GM18526 (cell line): ENCODE data around the gene RAB39B.

ENCODE experiments used
- POLR2A ChIP-seq: IDR thresholded peaks from 3 replicates; pipeline ENCODE4 v1.6.1; 2011; ENCODE audit not compliant: insufficient read length; ENCODE audit errors: extremely low read depth

RAB39B gene

GRCh38 chrX:155216940-155217440 lies 47.3 kb downstream of the RAB39B start:
- TF ChIP-seq POLR2A = no peak

- no peak for TF ChIP-seq POLR2A
Observed at GRCh38 chrX:155216179-155216939, 47.9 kb downstream of the RAB39B start, which contains the start of gene VBP1. VBP1 (plus strand) TSS chrX:155216460; CDS start chrX:155216483, 23 bp downstream.

GRCh38 chrX:155215443-155216178 lies 48.7 kb downstream of the RAB39B start:
- no peak for TF ChIP-seq POLR2A

GRCh38 chrX:155213731-155214130 lies 50.6 kb downstream of the RAB39B start:
- no peak for TF ChIP-seq POLR2A

GRCh38 chrX:155211208-155211607 lies 53.1 kb downstream of the RAB39B start:
- no peak for TF ChIP-seq POLR2A
